GM21529 (cell line): ENCODE measurements around the gene MAP2K2.
A peak's percentile ranks its signal among the peaks of the same experiment; 100 is the strongest.
"Not testable (repeated sequence)": the region's sequence is repeated elsewhere in the genome, so short reads cannot be mapped to it uniquely, and the experiment has no call there.

ENCODE experiments used
- ATAC-seq: cut with Tn5 transposase; IDR thresholded peaks from one replicate; pipeline ENCODE4 v1.9.1; 2021; ENCODE audit not compliant: unreplicated experiment

MAP2K2 gene

GRCh38 chr19:4134351-4134750 is 10.4 kb upstream of the MAP2K2 start:
- ATAC-seq: no peak

GRCh38 chr19:4130744-4131438 is 7.0 kb upstream of the MAP2K2 start:
- ATAC-seq: no peak

- not testable (repeated sequence) for ATAC-seq
Observed at GRCh38 chr19:4129050-4129449, 5.1 kb upstream of the MAP2K2 start.

GRCh38 chr19:4127322-4127721 is 3.4 kb upstream of the MAP2K2 start:
- not testable (repeated sequence) for ATAC-seq

- no peak for ATAC-seq
Observed at GRCh38 chr19:4124638-4125037, 716 bp upstream of the MAP2K2 start.

GRCh38 chr19:4122480-4122879 is 1.4 kb downstream of the MAP2K2 start:
- no peak for ATAC-seq

- ATAC-seq: no peak
Observed at GRCh38 chr19:4121815-4122214, 2.1 kb downstream of the MAP2K2 start.

GRCh38 chr19:4121273-4121612 is 2.7 kb downstream of the MAP2K2 start:
- no peak for ATAC-seq

- ATAC-seq: no peak
Observed at GRCh38 chr19:4120559-4121272, 3.2 kb downstream of the MAP2K2 start.

- no peak for ATAC-seq
Observed at GRCh38 chr19:4119763-4120162, 4.2 kb downstream of the MAP2K2 start.

GRCh38 chr19:4115818-4116385 is 8.0 kb downstream of the MAP2K2 start:
- no peak for ATAC-seq

GRCh38 chr19:4115050-4115817 is 8.7 kb downstream of the MAP2K2 start:
- ATAC-seq: peak; percentile 76

GRCh38 chr19:4114181-4114580 is 9.7 kb downstream of the MAP2K2 start:
- no peak for ATAC-seq

- no peak for ATAC-seq
Observed at GRCh38 chr19:4113398-4114088, 10.4 kb downstream of the MAP2K2 start.

- ATAC-seq: no peak
Observed at GRCh38 chr19:4112367-4112766, 11.6 kb downstream of the MAP2K2 start.

GRCh38 chr19:4109626-4109945 is 14.3 kb downstream of the MAP2K2 start:
- no peak for ATAC-seq

GRCh38 chr19:4108767-4109625 is 14.9 kb downstream of the MAP2K2 start:
- ATAC-seq: peak; percentile 68

- no peak for ATAC-seq
Observed at GRCh38 chr19:4103080-4103433, 20.9 kb downstream of the MAP2K2 start.

- no peak for ATAC-seq
Observed at GRCh38 chr19:4102339-4103079, 21.4 kb downstream of the MAP2K2 start.

- ATAC-seq: no peak
Observed at GRCh38 chr19:4101496-4101770, 22.5 kb downstream of the MAP2K2 start.
